ENCODE data around the gene CCL27.
A peak's percentile ranks its signal among the peaks of the same experiment; 100 is the strongest.

DNA sequence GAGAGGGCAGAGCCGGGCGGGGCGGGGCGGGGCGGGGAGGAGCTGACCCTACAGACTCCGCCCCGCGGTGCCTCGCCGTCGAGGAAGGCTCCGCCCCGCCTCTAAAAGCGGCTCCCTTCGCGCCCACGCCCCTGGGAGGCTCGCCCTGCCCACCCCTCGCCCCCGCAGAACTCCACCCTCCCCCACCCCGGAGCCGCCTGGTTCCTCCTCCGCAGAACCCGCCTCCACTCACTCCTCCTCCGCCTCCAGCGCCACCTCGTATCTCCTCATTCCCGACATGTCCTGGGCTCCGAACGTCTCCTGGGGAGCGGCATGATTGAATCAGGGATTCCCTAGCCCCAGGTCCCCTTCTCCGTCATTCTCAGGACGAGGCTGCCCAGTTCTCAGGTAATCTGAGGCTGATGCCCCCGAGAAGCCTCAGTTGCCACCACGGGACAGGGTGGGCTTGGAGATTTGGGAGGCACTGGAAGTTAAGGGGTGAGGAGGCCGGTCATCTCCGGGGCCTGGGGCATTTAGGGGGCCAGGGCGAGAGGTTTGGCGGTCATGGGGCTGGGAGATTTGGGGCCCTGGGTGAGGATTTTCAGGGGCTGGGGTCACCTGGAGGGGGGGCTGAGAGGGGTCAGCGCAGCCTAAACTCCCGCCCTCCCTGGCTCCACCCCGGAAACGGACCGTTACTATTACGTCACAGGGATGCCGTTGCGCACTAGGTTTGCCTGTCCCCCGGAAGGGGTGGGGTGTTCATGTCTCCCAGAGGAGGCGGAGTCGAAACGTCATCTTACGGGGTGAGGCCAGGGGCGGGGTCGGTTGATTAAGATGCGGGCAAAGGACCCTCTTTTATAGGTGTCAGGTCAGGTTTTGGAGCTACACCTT is 3.2 kb upstream of the CCL27 start:
- TF ChIP-seq GATA3 (IDR thresholded peaks at IDR 0.05; ENCODE audit: low read depth, low read length) (no peak), GATA2 (IDR thresholded peaks at IDR 0.05; ENCODE audit: low read depth, low read length) (peak; percentile 7; the same call in 1 of the 2 replicates)
